Measurements from ENCODE around the gene ZSCAN4. TPM values are rescaled to one million over a fixed set of nuclear protein-coding genes. Genes with fewer than 3 reads are reported as not detected.

Gene ZSCAN4
- polyA plus RNA-seq, 1 experiment, result not detected

- TF ChIP-seq CTCF (IDR thresholded peaks at IDR 0.05; ENCODE audit: low read depth, low read length), result no peak
- peak overlapping the region; percentile 65 for H3K4me3 ChIP-seq (ENCODE audit: low read depth, low read length)
- peaks cover 4% of the 10 kb centered on the region for H3K27me3 ChIP-seq (ENCODE audit: control insufficient read depth, insufficient read depth, low read length)
- ChIA-PET POLR2A (interaction anchor here (0.6 to 1.5 kb wide), 2 partner anchors 8 to 17 kb away, joined by 9 read pairs; partner anchors contain the start of gene ZNF551), CTCF (interaction anchor here (1.3 kb wide), 1 partner anchor 17 kb away, joined by 4 read pairs; the partner anchor contains the start of gene ZNF551)
- no peak overlapping the region for H3K27ac ChIP-seq (ENCODE audit: low read depth, low read length)
- DNase-seq (ENCODE audit: low read depth, low spot score), result no peak
- H3K9me3 ChIP-seq (ENCODE audit: control insufficient read depth, insufficient read depth, low read length), result peaks cover 3% of the 10 kb centered on the region; the same call in 1 of the 2 replicates
These were observed 4.2 kb upstream of the ZSCAN4 start for GRCh38 chr19:57664269-57665127.

- DNase-seq (ENCODE audit: low read depth, low spot score), result no peak
These were observed 3.4 kb upstream of the ZSCAN4 start for GRCh38 chr19:57665261-57665806.

GRCh38 chr19:57667228-57667627, 1.5 kb upstream of the ZSCAN4 start:
- peaks cover 3% of the 10 kb centered on the region; the same call in 1 of the 2 replicates for H3K9me3 ChIP-seq (ENCODE audit: control insufficient read depth, insufficient read depth, low read length)
- no peaks in the 10 kb centered on the region for H3K27me3 ChIP-seq (ENCODE audit: control insufficient read depth, insufficient read depth, low read length)
- no peak for DNase-seq (ENCODE audit: low read depth, low spot score)
- no peak overlapping the region for H3K27ac ChIP-seq (ENCODE audit: low read depth, low read length)
- CTCF ChIA-PET, result no interaction called here
- no peak overlapping the region for H3K4me3 ChIP-seq (ENCODE audit: low read depth, low read length)
- POLR2A ChIA-PET, result no interaction called here
- no peak for TF ChIP-seq CTCF (IDR thresholded peaks at IDR 0.05; ENCODE audit: low read depth, low read length)

More at GRCh38 chr19:57665261-57665806, 3.4 kb upstream of the ZSCAN4 start:
- no peak for TF ChIP-seq CTCF (IDR thresholded peaks at IDR 0.05; ENCODE audit: low read depth, low read length)
- POLR2A ChIA-PET, result interaction anchor here (1.5 kb wide), 1 partner anchor 16 kb away, joined by 9 read pairs; the partner anchor contains the start of gene ZNF551
- CTCF ChIA-PET, result no interaction called here
- Histone ChIP-seq H3K9me3 (ENCODE audit: control insufficient read depth, insufficient read depth, low read length) (peaks cover 3% of the 10 kb centered on the region; the same call in 1 of the 2 replicates), H3K4me3 (ENCODE audit: low read depth, low read length) (no peak overlapping the region), H3K27ac (ENCODE audit: low read depth, low read length) (no peak overlapping the region), H3K27me3 (ENCODE audit: control insufficient read depth, insufficient read depth, low read length) (peaks cover 4% of the 10 kb centered on the region)

DNA sequence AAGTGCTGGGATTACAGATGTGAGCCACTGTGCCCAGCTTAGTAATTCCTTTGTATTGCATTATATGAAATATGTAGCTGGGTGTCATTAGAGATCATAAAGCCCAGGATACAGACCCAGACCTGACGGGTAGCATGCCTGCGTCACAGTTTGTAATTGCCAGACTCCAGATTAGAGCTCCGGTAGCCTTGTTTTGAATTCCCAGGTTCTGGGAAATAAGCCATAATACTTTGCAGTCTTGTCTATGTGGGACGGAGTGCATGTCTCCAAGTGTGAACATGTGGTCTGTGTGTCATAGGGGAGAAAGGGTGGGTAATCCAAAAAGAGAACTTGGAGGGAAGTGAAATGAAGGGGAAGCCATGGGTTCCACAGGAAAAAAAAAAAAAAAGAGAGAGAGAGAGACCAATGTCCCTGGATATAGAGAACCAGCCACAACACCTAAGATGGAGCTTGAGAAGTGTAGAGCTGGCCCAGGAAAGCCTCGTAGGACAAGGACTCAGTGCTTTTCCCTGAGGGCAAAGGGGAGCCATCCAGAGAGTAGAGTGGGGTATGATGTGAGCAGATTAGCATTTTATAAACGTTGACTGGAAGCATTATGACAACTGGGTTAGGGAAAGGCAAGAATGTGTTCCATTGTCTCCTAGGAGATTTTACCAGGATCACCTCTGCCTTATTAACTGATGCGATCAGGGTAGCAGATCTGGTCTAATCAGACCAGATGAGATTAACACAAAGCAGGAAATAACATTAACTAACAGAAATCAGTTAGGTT, 2.6 kb downstream of the ZSCAN4 start:
- no peak overlapping the region for H3K4me3 ChIP-seq (ENCODE audit: low read depth, low read length)
- ChIA-PET POLR2A (no interaction called here), CTCF (interaction anchor here (1.1 kb wide), 1 partner anchor 10 kb away, joined by 5 read pairs; the partner anchor contains the start of gene ZNF551)
- H3K27me3 ChIP-seq (ENCODE audit: control insufficient read depth, insufficient read depth, low read length), result no peaks in the 10 kb centered on the region
- no peak for DNase-seq (ENCODE audit: low read depth, low spot score)
- H3K27ac ChIP-seq (ENCODE audit: low read depth, low read length), result no peak overlapping the region
- H3K9me3 ChIP-seq (ENCODE audit: control insufficient read depth, insufficient read depth, low read length), result peaks cover under 1% of the 10 kb centered on the region; the same call in 1 of the 2 replicates
- no peak for TF ChIP-seq CTCF (IDR thresholded peaks at IDR 0.05; ENCODE audit: low read depth, low read length)
